Right kidney (tissue), 1 donor: ENCODE results near the gene ING1.
"Not testable (repeated sequence)": the region's sequence is repeated elsewhere in the genome, so short reads cannot be mapped to it uniquely, and the experiment has no call there.

ENCODE experiments used
- DNase-seq: peaks from one replicate; pipeline ENCODE4 v3.0.0-alpha.2; 2016

ING1 gene

GRCh38 chr13:110689711-110690110 is 23.8 kb upstream of the ING1 start:
- no peak for DNase-seq

DNA sequence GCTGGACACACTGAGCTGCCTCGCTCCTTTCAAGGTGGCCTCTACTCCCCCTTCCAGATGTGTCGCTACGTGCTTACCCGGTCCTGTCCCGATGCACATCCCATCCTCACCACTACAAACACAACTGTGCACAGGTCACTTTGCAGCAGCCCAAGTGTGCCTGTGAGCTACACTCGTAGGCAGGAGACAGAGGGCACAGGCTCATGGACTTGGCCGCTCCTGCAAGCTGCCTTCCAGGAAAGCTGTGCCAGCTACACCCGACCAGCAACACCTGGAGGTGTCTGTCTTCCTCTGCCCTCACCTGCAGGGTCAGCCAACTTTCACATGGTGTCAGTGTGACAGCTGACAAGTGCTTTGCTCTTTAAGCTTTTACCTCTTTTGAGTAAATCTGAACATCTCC is 23.0 kb upstream of the ING1 start:
- no peak for DNase-seq

DNA sequence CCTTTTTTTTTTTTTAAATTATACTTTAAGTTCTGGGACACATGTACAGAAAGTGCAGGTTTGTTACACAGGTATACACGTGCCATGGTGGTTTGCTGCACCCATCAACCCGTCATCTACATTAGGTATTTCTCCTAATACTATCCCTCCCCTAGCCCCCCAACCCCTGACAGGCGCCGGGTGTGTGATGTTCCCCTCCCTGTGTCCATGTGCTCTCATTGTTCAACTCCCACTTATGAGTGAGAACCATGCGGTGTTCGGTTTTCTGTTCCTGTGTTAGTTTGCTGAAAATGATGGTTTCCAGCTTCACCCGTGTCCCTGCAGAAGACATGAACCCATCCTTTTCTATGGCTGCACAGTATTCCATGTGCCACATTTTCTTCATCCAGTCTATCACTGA is 17.7 kb upstream of the ING1 start:
- DNase-seq: not testable (repeated sequence)

DNA sequence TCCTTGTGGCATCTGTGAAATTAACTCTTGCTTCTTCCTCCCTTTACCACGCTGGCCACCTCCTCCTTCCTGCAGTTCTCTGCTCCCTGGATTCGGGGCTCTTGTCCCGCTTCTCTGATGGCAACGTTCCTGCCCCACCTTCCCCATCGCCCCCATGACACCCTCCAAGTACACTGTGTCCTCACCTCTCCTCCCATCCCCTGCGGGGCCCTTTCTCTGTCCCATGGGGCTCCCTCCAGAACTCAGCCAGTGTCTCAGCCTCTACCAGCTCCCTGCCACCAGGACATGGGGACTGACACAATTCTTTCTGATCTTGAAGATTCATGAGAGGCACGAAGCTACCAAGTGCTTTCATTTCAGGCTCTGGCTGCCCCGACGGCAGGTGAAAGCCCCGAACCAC is 16.7 kb upstream of the ING1 start:
- DNase-seq: no peak

DNA sequence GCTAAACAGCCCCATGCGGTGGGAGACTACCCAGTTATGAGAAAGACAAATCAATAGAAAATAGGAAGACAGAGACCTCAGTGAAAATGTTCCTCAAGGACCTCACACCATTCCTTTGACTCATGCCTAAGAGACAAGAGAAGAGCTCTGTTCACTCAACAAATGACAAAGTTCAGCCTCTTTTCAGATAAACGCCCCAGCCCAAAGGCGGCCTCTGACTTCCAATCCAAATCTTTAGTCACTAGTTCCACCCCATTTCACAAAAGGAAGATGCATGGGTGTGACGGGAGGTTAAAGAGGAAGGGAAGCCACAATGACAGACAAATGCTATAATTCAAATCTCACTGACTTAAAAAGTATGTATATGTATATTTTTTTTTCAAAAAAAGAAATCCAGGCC is 15.7 kb upstream of the ING1 start:
- no peak for DNase-seq

DNA sequence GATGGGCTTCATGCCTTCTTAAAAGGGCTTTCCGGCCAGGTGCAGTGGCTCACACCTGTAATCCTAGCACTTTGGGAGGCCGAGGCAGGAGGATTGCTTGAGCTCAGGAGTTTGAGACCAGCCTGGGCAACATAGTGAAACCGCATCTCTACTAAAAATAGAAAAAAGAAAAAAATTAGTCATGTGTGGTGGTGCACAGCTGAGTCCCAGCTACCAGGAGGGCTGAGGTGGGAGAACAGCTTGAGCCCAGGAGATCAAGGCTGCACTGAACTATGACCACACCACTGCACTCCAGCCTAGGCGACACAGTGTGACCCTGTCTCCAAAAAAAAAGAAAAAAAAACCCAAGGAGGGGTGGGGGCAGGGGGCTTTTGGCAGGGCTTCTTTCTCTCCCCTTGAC is 14.8 kb upstream of the ING1 start:
- DNase-seq: no peak

GRCh38 chr13:110699148-110700145 is 14.1 kb upstream of the ING1 start:
- DNase-seq: no peak

- DNase-seq: no peak
Observed at GRCh38 chr13:110700186-110700585, 13.3 kb upstream of the ING1 start.

DNA sequence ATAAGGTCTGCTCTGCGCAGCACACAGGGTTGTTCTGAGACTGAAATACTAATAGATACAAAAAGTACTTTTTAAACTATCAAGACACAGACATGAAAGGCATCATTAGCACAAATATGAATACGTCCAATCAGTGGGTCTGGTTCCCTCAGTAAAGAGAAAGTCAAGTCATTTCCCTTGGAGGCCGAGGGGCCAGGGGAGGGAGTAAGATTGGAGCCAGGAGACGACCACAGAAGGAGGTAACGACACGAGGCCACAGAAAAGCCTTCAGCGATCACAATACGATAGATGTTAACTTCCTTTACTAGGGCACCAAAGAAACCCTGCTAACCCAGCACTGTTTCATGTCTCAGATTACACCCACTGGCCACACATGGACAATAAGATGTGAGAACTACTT is 12.9 kb upstream of the ING1 start:
- DNase-seq: no peak

DNA sequence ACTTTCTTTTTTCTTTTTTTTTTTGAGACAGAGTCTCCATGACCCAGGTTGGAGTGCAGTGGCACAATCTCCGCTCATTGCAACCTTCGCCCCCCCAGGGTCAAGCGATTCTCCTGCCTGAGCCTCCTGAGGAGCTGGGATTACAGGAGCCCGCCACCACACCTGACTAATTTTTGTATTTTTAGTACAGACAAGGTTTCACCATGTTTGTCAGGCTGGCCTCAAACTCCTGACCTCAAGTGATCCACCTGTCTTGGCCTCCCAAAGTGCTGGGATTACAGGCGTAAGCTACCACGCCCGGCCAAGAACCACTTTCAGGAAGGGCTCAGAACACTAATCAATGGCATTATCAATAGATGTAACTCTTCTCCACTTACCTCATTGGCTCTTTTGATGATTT is 12.4 kb upstream of the ING1 start:
- DNase-seq: not testable (repeated sequence)

GRCh38 chr13:110702089-110702488 is 11.4 kb upstream of the ING1 start:
- DNase-seq: no peak

- peak; percentile 38 for DNase-seq
Observed at GRCh38 chr13:110702591-110703526, 10.6 kb upstream of the ING1 start.

GRCh38 chr13:110705356-110705825 is 8.1 kb upstream of the ING1 start:
- DNase-seq: no peak

DNA sequence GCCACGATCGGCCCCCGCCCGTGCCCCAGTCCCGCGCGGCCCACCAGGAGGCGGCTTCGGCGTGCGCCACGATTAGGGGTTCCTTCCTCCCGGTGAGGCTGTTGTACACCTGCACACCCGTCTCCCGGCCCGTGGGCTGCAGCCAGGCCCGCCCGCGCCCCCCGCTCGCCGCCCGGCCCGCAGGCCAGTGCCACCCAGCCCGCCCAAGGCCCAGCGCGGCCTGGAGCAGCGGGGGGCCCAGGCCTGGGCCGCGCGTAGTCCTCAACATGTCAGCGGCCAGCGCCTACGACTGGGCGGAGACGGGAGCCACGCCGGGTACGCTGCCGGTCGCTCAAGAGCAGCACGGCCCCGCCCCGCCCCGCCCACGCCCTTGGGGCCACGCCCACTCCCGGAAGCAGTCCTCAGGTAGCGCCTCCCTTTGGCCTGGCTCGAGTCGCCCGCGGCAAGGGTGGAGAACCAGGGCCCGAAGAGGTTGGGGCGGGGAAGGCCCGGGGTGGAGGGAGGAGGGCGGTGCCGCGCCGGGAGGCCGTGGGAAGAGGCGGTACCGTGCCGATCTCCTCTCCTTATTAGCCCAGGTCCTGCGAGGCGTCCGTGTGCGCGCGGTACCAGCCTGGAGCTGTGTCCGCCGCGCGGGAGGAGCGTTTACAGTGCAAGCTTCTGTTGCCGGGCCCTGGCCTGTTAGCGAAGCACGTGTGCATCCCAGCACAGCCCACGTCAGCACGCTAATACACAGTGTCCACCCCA is 7.5 kb upstream of the ING1 start, which contains the start of gene CARS2:
Gene CARS2, minus strand, starts transcription at position 291 of the 744 bp plus-strand sequence. Its CDS starts 23 bp downstream, at position 268.
- peak; percentile 84 for DNase-seq

DNA sequence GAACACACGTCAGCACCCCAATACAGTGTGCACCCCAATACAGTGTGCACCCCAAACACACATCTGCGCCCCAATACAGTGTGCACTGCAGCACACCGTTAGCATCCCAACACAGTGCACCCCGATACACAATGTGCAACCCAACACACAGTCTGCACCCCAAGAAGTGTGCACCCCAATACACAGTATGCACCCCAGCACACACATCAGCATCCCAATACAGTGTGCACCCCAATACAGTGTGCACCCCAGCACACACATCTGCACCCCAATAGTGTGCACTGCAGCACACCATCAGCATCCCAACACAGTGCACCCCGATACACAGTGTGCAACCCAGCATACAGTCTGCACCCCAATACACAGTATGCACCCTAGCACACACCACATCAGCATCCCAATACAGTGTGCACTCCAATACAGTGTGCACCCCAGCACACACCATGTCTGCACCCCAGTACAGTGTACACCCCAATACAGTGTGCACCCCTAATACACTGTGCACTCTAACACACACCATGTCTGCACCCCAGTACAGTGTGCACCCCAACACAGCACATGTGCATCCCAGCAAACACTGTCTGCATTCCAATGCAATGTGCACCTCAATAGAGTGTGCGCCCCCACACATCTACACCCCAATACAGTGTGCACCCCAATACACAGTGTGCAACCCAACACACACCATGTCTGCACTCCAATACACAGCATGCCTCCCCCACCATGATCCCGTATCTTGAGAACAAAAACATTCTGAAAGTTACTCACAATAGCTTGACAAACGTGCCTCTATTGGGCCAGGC is 6.7 kb upstream of the ING1 start:
- no peak for DNase-seq

DNA sequence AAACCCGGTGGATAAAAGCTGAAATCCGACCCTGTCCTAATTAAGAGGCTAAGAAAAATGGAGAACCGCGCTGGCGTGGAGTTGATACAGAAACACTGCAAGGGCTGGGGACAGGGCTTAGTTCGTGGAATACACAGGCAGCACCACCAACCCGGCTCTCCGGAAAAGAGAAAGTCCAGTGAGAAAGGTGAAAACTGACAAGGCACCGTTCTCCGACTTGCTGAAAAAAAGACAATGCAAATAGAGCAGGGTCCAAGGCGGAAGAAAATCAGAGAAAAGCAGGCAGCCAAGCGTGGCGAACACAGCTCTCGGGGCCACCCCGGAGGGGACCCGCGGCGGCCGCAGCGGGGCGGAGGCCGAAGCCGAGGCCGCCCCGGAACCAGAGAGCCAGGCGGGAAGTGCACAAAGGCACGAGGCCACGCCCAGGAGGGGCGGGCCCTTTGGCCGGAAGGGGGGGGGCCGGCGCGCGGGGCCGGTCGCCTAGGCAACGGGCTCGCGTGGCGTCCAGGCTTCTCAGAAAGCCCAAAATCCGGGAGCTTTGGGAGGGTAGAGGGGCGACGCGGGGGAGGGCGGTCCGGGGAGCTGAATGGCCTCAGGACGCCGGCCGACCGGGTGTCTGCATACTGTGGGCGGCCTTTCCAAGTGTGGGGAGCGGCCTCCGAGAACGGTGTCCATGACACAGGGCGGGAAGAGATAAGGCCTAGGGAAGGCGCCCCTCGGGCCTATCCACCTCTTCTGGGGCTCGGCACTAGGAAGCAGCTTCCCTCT is 1.2 kb upstream of the ING1 start:
- peak; percentile 95 for DNase-seq

GRCh38 chr13:110712849-110713641 is 455 bp upstream of the ING1 start:
- DNase-seq: peak; percentile 98

DNA sequence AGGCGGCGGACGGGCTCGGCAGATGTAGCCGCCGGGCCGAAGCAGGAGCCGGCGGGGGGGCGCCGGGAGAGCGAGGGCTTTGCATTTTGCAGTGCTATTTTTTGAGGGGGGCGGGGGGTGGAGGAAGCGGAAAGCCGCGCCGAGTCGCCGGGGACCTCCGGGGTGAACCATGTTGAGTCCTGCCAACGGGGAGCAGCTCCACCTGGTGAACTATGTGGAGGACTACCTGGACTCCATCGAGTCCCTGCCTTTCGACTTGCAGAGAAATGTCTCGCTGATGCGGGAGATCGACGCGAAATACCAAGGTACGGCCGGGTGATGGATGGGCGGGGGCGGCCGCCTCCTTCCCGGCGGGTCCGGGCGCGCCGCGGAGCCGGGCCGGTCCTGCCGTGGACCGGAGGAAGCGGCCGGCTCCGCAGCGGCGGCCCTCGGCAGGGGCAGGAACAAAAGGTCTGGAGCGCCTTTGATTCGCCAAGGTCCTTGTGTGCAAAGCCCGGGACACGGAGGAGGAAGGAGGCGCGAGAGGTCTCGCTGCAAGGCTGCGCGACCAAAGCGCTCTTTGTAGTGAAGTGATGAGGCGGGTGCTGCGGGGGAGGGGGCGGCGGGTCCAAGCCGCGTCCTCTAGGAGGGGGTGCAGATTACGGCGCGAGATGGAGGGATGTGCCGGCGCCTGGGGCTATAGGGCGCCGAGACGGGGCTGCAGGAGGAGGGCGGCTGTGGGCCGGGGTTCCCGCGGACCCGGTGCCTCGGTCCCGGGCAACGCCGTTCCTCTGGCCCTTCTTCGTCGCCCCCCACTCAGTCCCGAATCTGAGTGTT is 689 bp downstream of the ING1 start:
- DNase-seq: peak; percentile 83
